ENCODE data around the gene KRT35. TPM values are rescaled to one million over a fixed set of nuclear protein-coding genes. Genes with fewer than 3 reads are reported as not detected.

The KRT35 gene
- total RNA-seq, 4 donors from 2014 or later = not detected

- Histone ChIP-seq H3K27ac (no peak overlapping the region), H3K4me3 (no peak overlapping the region), H3K27me3 (no peaks in the 10 kb centered on the region), H3K36me3 (no peaks in the 10 kb centered on the region), H3K4me1 (no peaks in the 10 kb centered on the region), H3K9me3 (no peaks in the 10 kb centered on the region)
- intact Hi-C loops (cut with DNase I; ENCODE audit: low total_unique reads) = no loop called here
- no peak for DNase-seq
- no peak for TF ChIP-seq POLR2A (IDR thresholded peaks at IDR 0.05)
- TF ChIP-seq, protein P1, sequence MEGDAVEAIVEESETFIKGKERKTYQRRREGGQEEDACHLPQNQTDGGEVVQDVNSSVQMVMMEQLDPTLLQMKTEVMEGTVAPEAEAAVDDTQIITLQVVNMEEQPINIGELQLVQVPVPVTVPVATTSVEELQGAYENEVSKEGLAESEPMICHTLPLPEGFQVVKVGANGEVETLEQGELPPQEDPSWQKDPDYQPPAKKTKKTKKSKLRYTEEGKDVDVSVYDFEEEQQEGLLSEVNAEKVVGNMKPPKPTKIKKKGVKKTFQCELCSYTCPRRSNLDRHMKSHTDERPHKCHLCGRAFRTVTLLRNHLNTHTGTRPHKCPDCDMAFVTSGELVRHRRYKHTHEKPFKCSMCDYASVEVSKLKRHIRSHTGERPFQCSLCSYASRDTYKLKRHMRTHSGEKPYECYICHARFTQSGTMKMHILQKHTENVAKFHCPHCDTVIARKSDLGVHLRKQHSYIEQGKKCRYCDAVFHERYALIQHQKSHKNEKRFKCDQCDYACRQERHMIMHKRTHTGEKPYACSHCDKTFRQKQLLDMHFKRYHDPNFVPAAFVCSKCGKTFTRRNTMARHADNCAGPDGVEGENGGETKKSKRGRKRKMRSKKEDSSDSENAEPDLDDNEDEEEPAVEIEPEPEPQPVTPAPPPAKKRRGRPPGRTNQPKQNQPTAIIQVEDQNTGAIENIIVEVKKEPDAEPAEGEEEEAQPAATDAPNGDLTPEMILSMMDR (IDR thresholded peaks at IDR 0.05) = no peak
Observed at GRCh38 chr17:41486316-41486715, 5.4 kb upstream of the KRT35 start.

GRCh38 chr17:41484920-41485904, 4.3 kb upstream of the KRT35 start:
- H3K9me3 ChIP-seq = no peaks in the 10 kb centered on the region
- no peaks in the 10 kb centered on the region for H3K4me1 ChIP-seq
- intact Hi-C loops (cut with DNase I; ENCODE audit: low total_unique reads) = no loop called here
- TF ChIP-seq POLR2A (IDR thresholded peaks at IDR 0.05) = no peak
- TF ChIP-seq, protein P1 (IDR thresholded peaks at IDR 0.05) = no peak
- H3K4me3 ChIP-seq = no peak overlapping the region
- no peaks in the 10 kb centered on the region for H3K36me3 ChIP-seq
- no peak overlapping the region for H3K27ac ChIP-seq
- no peaks in the 10 kb centered on the region for H3K27me3 ChIP-seq
- DNase-seq = no peak

DNA sequence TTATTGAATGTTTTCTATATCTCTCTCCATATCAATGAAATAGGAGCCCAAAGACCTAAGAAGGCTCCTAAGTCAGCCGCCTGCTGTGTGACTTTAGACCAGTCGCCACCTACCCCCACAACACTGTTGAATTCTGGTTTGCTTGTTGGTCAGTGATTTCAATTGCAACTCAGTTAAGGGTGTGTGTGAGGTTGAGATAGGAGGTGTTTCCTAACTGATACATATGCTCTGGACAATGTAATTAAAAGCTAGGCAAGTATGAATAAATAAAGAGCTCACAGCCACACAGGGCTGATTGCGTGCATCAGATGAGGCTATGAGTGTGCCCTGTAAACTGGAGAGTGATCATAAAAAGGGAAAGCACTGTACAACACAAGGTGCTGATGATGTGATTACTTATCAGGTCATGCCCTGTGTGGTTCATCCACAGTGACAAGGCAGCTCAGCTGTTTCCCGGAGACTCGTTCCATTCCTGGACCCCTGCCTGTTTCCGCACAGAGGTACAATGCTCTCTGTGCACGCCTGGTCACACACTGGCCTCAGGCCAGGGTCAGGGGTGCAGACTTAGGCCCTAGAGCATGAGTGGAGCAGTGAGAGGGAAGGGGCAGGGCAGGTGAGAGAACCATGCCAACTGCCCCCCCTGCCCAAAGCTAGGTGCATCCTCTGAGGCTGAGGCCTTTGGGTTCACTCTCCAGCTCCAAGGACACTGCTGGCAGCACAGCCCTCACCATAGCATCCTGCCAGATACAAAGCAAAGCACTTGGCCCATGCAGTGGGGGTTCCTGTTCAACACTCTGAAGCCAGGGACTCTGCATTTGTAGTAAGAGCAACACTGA, 3.3 kb upstream of the KRT35 start:
- intact Hi-C loops (cut with DNase I; ENCODE audit: low total_unique reads) = no loop called here
- H3K9me3 ChIP-seq = no peaks in the 10 kb centered on the region
- H3K27me3 ChIP-seq = no peaks in the 10 kb centered on the region
- no peaks in the 10 kb centered on the region for H3K36me3 ChIP-seq
- no peak overlapping the region for H3K4me3 ChIP-seq
- TF ChIP-seq, protein P1 (IDR thresholded peaks at IDR 0.05) = no peak
- no peak for TF ChIP-seq POLR2A (IDR thresholded peaks at IDR 0.05)
- no peak overlapping the region for H3K27ac ChIP-seq
- H3K4me1 ChIP-seq = no peaks in the 10 kb centered on the region
- no peak for DNase-seq

DNA sequence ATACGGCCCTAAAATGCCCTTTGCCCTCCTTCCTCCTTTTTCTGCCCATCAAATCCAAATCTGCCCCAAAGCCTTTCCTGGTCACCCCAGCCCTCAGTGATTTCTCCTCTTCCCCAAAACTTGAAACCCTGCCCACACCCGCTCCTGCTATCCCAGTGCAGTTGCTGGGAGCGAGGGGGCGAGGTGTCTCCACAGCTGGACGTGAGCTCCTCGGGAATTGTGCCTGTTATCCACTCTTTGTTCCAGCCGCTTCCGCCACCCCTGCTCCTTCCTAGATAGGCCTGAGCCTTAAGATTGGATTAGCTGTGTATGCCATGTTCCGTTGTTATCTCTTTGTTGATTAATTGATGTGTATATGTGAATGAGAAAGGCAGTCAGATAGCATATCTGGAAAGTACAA, 2.6 kb upstream of the KRT35 start:
- no peak for TF ChIP-seq POLR2A (IDR thresholded peaks at IDR 0.05)
- TF ChIP-seq, protein P1 (IDR thresholded peaks at IDR 0.05) = no peak
- Histone ChIP-seq H3K27ac (no peak overlapping the region), H3K27me3 (no peaks in the 10 kb centered on the region), H3K4me3 (no peak overlapping the region), H3K36me3 (no peaks in the 10 kb centered on the region), H3K9me3 (no peaks in the 10 kb centered on the region), H3K4me1 (no peaks in the 10 kb centered on the region)
- no peak for DNase-seq
- intact Hi-C loops (cut with DNase I; ENCODE audit: low total_unique reads) = no loop called here

DNA sequence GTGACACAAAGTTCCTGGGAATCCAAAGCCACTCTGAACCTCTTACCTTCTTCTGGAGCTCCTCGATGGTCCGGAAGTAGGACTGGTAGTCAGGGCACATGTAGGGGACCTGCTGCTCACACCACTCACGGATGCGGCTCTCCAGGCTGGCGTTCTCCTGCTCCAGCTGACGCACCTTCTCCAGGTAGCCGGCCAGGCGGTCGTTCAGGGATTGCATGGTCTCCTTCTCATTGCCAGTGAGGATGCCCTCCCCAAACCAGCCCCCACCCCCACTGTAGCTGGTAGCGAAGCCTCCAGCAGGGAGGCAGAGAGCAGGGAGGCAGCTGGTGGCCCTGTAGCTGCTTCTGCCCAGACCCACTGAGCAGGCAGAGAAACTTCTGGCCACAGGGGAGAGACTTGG, 370 bp downstream of the KRT35 start:
- Histone ChIP-seq H3K4me3 (no peak overlapping the region), H3K27me3 (no peaks in the 10 kb centered on the region), H3K36me3 (no peaks in the 10 kb centered on the region), H3K4me1 (no peaks in the 10 kb centered on the region), H3K27ac (no peak overlapping the region), H3K9me3 (no peaks in the 10 kb centered on the region)
- no peak for TF ChIP-seq POLR2A (IDR thresholded peaks at IDR 0.05)
- TF ChIP-seq, protein P1 (IDR thresholded peaks at IDR 0.05) = no peak
- intact Hi-C loops (cut with DNase I; ENCODE audit: low total_unique reads) = no loop called here
- DNase-seq = no peak
